SU-DHL-6 (cell line): ENCODE results near the gene PKHD1.

Experiments used
- CTCF ChIP-seq: fragments of 200-600 bp; sonication (generic); IDR thresholded peaks from one replicate; pipeline ENCODE4 v1.5.1; 2017; ENCODE audit warnings: antibody characterized with exemption, mild to moderate bottlenecking, low read length, moderate library complexity; ENCODE audit not compliant: insufficient read depth, poor library complexity, severe bottlenecking
- EZH2phosphoT487 ChIP-seq: fragments of 200-600 bp; sonication (generic), shearing (Covaris generic); conservative IDR thresholded peaks from 2 replicates; pipeline ENCODE4 v1.6.1; 2018; ENCODE audit warnings: mild to moderate bottlenecking, antibody characterized with exemption, low read length, moderate library complexity, mixed read lengths

GRCh38 chr6:51640021-51640420, 447.4 kb downstream of the PKHD1 start:
- no peak for TF ChIP-seq CTCF
- TF ChIP-seq EZH2phosphoT487 = no peak
